AG10803 (cell line): ENCODE measurements around the gene PLEKHG4B.

Source experiments
- DNase-seq: peaks from one replicate; pipeline ENCODE4 v3.0.0; 2010; ENCODE audit warnings: low read depth
- H3K4me3 ChIP-seq: 2 replicates; pipeline ENCODE4 v1.5.1; 2011; ENCODE audit warnings: mild to moderate bottlenecking, low read length, control low read depth
- CTCF ChIP-seq: conservative IDR thresholded peaks from 2 replicates; pipeline ENCODE4 v1.5.1; 2011; ENCODE audit warnings: mild to moderate bottlenecking, low read length, control low read depth, inconsistent platforms

Gene PLEKHG4B

GRCh38 chr5:198516-199196, 106.7 kb downstream of the PLEKHG4B start:
- H3K4me3 ChIP-seq, result no peak overlapping the region
- no peak for TF ChIP-seq CTCF
- no peak for DNase-seq

GRCh38 chr5:199197-199949, 107.4 kb downstream of the PLEKHG4B start:
- no peak overlapping the region for H3K4me3 ChIP-seq
- no peak for TF ChIP-seq CTCF
- DNase-seq, result no peak

GRCh38 chr5:199950-200645, 108.1 kb downstream of the PLEKHG4B start:
- no peak for TF ChIP-seq CTCF
- no peak for DNase-seq
- no peak overlapping the region for H3K4me3 ChIP-seq

- DNase-seq, result no peak
- TF ChIP-seq CTCF, result no peak
- H3K4me3 ChIP-seq, result no peak overlapping the region
These were observed 109.0 kb downstream of the PLEKHG4B start for GRCh38 chr5:200985-201384.

- no peak overlapping the region for H3K4me3 ChIP-seq
- TF ChIP-seq CTCF, result no peak
- DNase-seq, result no peak
These were observed 109.7 kb downstream of the PLEKHG4B start for GRCh38 chr5:201672-202071.

- H3K4me3 ChIP-seq, result no peak overlapping the region
- TF ChIP-seq CTCF, result no peak
- DNase-seq, result no peak
These were observed 111.4 kb downstream of the PLEKHG4B start for GRCh38 chr5:203246-203930.
